WI38 (cell line): Measurements from ENCODE around the gene STRADB.

Experiments
- H3K4me3 ChIP-seq: 2 replicates; pipeline ENCODE4 v1.5.1; 2011; ENCODE audit warnings: low read depth, mild to moderate bottlenecking, control low read depth, low read length
- TF ChIP-seq, protein P1 (sequence below): IDR thresholded peaks from 2 replicates; pipeline ENCODE4 v1.5.1; 2012; ENCODE audit warnings: low read depth, mild to moderate bottlenecking, control low read depth, low read length

The STRADB gene

GRCh38 chr2:201407265-201407664, 44.3 kb upstream of the STRADB start:
- H3K4me3 ChIP-seq, result no peak overlapping the region
- TF ChIP-seq, protein P1, sequence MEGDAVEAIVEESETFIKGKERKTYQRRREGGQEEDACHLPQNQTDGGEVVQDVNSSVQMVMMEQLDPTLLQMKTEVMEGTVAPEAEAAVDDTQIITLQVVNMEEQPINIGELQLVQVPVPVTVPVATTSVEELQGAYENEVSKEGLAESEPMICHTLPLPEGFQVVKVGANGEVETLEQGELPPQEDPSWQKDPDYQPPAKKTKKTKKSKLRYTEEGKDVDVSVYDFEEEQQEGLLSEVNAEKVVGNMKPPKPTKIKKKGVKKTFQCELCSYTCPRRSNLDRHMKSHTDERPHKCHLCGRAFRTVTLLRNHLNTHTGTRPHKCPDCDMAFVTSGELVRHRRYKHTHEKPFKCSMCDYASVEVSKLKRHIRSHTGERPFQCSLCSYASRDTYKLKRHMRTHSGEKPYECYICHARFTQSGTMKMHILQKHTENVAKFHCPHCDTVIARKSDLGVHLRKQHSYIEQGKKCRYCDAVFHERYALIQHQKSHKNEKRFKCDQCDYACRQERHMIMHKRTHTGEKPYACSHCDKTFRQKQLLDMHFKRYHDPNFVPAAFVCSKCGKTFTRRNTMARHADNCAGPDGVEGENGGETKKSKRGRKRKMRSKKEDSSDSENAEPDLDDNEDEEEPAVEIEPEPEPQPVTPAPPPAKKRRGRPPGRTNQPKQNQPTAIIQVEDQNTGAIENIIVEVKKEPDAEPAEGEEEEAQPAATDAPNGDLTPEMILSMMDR, result no peak

- H3K4me3 ChIP-seq, result no peak overlapping the region
- TF ChIP-seq, protein P1, result no peak
Measured at GRCh38 chr2:201408931-201409330, 42.6 kb upstream of the STRADB start.

DNA sequence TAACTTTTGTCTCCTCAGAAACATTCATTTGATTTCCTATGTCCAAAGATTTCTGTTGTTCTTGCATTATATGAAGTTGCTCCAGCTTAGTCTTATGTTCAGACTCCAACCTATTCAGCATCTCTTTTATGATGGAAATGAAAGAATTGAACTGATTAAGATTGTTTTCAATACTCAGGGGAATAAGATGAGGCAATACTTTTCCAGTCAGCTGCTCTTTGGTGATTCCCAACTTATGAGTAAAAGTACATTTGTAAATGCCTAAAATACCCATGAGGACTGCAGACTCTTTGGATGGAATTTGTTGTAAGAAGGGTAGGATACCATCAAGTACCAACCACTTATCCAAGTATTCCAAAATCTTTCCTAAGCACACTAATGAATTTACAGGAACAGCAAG, 40.1 kb upstream of the STRADB start:
- TF ChIP-seq, protein P1, result no peak
- H3K4me3 ChIP-seq, result no peak overlapping the region

DNA sequence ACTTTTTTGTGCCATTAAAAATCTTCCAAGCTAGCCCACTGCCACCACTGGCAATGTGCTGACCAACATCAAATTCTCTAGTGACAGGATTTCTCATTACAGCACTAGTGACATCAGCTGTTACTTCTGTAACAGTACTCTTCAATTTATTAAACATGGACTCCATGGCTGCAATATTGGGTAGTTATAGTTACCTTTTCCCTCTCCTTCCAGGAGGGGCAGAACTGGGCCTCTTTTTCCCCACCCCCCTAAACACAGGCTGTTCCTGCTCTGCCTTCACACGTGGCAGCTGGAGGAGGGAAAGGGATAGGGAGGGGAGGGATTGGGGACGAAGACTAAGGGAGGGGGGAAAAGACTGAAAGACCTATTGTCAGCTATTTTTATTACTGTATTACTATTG, 38.4 kb upstream of the STRADB start:
- no peak overlapping the region for H3K4me3 ChIP-seq
- TF ChIP-seq, protein P1, result no peak

DNA sequence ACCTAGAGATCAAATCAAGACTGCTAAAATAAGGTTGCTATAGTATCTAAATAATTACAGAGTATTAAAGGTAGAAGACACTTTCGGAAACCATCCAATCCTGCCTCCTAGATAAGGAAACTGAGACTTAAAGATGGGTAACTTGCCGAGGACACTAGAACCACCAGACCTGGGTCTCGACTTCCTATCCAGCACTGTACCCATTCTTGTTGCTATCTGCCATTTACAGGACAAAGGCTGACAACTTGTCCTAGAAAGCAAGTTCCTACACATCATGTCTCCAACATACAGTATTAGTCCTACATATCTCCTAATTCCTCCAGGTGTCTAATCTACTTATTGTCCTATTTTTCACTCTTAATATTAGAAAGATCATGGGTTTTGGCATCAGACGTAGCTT, 38.0 kb upstream of the STRADB start:
- no peak overlapping the region for H3K4me3 ChIP-seq
- TF ChIP-seq, protein P1, result no peak

GRCh38 chr2:201414099-201415023, 37.2 kb upstream of the STRADB start:
- no peak overlapping the region for H3K4me3 ChIP-seq
- TF ChIP-seq, protein P1, result no peak

- TF ChIP-seq, protein P1, result no peak
- no peak overlapping the region for H3K4me3 ChIP-seq
Measured at GRCh38 chr2:201415149-201415548, 36.4 kb upstream of the STRADB start.
